ENCODE results near the gene CD82.

Gene CD82

GRCh38 chr11:44596525-44597276 lies 31.2 kb downstream of the CD82 start:
- in situ Hi-C loops (cut with MboI; ENCODE audit: low pct_unique_long_range_greater_than_20kb, low sequenced_read_pairs, unreplicated experiment): no loop called here
- DNase-seq (ENCODE audit: low spot score): peak; percentile 70
- TF ChIP-seq, protein P1, sequence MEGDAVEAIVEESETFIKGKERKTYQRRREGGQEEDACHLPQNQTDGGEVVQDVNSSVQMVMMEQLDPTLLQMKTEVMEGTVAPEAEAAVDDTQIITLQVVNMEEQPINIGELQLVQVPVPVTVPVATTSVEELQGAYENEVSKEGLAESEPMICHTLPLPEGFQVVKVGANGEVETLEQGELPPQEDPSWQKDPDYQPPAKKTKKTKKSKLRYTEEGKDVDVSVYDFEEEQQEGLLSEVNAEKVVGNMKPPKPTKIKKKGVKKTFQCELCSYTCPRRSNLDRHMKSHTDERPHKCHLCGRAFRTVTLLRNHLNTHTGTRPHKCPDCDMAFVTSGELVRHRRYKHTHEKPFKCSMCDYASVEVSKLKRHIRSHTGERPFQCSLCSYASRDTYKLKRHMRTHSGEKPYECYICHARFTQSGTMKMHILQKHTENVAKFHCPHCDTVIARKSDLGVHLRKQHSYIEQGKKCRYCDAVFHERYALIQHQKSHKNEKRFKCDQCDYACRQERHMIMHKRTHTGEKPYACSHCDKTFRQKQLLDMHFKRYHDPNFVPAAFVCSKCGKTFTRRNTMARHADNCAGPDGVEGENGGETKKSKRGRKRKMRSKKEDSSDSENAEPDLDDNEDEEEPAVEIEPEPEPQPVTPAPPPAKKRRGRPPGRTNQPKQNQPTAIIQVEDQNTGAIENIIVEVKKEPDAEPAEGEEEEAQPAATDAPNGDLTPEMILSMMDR (IDR thresholded peaks at IDR 0.05; ENCODE audit: extremely low read depth, insufficient read depth, missing control alignments): no peak

GRCh38 chr11:44597358-44598012 lies 32.0 kb downstream of the CD82 start:
- peak; percentile 44 for DNase-seq (ENCODE audit: low spot score)
- in situ Hi-C loops (cut with MboI; ENCODE audit: low pct_unique_long_range_greater_than_20kb, low sequenced_read_pairs, unreplicated experiment): no loop called here
- TF ChIP-seq, protein P1 (IDR thresholded peaks at IDR 0.05; ENCODE audit: extremely low read depth, insufficient read depth, missing control alignments): no peak

DNA sequence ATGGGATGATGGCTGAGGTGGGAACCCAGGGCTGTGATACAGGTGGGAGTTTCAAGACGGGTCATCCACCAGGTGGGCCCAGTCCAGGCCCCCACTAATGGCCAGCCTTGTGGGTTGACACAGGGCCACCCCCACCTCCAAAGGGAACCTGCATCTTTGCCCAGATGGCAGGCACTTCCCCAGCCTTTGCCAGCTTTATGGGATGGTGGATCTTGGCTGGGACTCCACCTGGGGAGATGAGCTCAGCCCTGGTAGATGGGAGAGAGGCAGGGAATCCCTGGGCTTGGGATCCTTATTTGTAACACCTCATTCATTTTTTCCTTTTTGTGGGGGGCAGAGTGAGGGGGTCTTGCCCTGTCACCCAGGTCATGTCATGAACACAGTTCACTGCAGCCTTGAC lies 33.4 kb downstream of the CD82 start:
- in situ Hi-C loops (cut with MboI; ENCODE audit: low pct_unique_long_range_greater_than_20kb, low sequenced_read_pairs, unreplicated experiment): no loop called here
- no peak for DNase-seq (ENCODE audit: low spot score)
- TF ChIP-seq, protein P1 (IDR thresholded peaks at IDR 0.05; ENCODE audit: extremely low read depth, insufficient read depth, missing control alignments): no peak

DNA sequence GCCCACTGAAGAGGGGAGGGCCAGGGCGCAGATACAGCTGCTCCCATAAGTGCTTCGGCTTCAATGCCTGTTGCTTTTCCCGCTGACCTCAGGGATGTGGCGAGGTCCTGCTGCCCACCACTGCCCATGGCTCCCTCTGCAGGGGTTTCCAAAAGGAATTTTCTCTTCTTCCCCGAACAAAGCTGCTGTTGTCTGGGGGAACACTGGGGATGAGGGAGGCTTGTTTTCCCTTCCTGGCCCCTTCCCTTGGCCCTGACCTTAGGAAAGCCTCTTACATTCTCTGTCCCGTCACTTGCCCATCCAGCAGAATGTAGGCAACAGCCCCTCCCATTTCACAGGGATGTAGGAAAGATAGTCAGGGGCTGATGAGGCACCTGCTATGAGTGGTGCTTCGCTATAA lies 34.8 kb downstream of the CD82 start:
- in situ Hi-C loops (cut with MboI; ENCODE audit: low pct_unique_long_range_greater_than_20kb, low sequenced_read_pairs, unreplicated experiment): no loop called here
- TF ChIP-seq, protein P1 (IDR thresholded peaks at IDR 0.05; ENCODE audit: extremely low read depth, insufficient read depth, missing control alignments): no peak
- no peak for DNase-seq (ENCODE audit: low spot score)

- no peak for DNase-seq (ENCODE audit: low spot score)
- TF ChIP-seq, protein P1 (IDR thresholded peaks at IDR 0.05; ENCODE audit: extremely low read depth, insufficient read depth, missing control alignments): no peak
- in situ Hi-C loops (cut with MboI; ENCODE audit: low pct_unique_long_range_greater_than_20kb, low sequenced_read_pairs, unreplicated experiment): no loop called here
Observed at GRCh38 chr11:44600839-44601383, 35.4 kb downstream of the CD82 start.

GRCh38 chr11:44601471-44602370 lies 36.3 kb downstream of the CD82 start:
- DNase-seq (ENCODE audit: low spot score): peak; percentile 76
- TF ChIP-seq, protein P1 (IDR thresholded peaks at IDR 0.05; ENCODE audit: extremely low read depth, insufficient read depth, missing control alignments): no peak
- in situ Hi-C loops (cut with MboI; ENCODE audit: low pct_unique_long_range_greater_than_20kb, low sequenced_read_pairs, unreplicated experiment): no loop called here

Measured in GM13977 (cell line).